Ovary (tissue), 3 donors: Measurements from ENCODE around the gene TTC28.

Experiments
- CTCF ChIP-seq, 3 donors: fragments of 450-650 bp in 2 of 3; fragments of 200-600 bp in 1 of 3; IDR thresholded peaks; one replicate each; pipeline versions ENCODE4 v1.5.1 to v1.8.0; 2016 to 2022; ENCODE audit warnings: antibody characterized with exemption in 3 of 3, mild to moderate bottlenecking in 1 of 3
- POLR2A ChIP-seq: fragments of 450-650 bp; IDR thresholded peaks from one replicate; pipeline ENCODE4 v1.6.1; 2017; ENCODE audit warnings: antibody characterized with exemption, mild to moderate bottlenecking, moderate library complexity
- donor health status: DM: no; HTN: no; CAD: no.

- no peak for TF ChIP-seq CTCF (IDR thresholded peaks at IDR 0.05)
- TF ChIP-seq POLR2A, result no peak
Observed at GRCh38 chr22:27980424-27981148, 699.1 kb downstream of the TTC28 start.
